GM19023 (cell line): ENCODE results near the gene FERMT1.
"Not testable (repeated sequence)": the region's sequence is repeated elsewhere in the genome, so short reads cannot be mapped to it uniquely, and the experiment has no call there.

Source experiments
- ATAC-seq: cut with Tn5 transposase; IDR thresholded peaks from one replicate; pipeline ENCODE4 v1.9.1; 2021; ENCODE audit warnings: mild to moderate bottlenecking, moderate library complexity; ENCODE audit not compliant: unreplicated experiment

Gene FERMT1

DNA sequence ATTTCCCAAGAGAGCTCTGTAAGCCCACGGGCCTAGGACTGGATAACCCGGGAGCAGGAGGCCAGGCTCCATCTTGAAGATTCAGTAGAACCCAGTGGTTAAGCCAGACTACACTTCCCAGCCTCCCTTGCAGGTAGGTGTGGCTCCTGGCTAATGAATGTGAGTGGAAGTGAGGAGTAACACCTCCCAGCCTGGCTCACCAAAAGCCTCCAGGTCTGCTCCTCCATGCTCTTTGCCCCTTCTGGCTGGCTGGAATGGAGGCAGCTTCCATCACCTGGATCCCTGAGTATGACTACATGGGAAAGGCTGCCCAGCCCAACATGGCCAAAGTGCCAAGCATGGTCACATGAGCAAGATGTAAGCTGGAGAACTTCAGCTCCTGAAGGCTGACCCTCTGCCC is 78.7 kb downstream of the FERMT1 start:
- no peak for ATAC-seq

DNA sequence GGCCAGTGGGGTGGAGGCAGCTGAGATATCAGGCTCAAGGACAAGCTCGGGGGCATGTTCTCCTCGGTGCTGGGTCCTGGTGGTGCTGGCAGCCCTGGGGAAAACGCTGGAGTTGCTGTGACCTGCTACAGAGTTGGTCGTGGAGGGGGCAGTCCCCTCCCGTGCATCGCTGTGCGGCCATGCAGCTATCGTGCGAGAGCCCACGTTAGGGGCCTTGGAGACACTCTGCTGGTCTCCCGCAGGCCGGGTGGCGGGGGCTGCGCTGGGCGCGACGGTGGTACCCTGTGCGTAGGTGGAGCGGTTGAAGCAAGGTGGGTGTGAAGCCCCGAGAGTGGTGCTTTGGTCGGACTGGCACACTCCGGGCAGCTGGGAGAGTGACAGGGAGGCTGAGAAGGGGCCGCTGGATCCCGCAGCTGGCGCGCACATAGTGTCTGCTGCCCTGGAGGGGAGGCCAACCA is 81.0 kb downstream of the FERMT1 start:
- no peak for ATAC-seq

DNA sequence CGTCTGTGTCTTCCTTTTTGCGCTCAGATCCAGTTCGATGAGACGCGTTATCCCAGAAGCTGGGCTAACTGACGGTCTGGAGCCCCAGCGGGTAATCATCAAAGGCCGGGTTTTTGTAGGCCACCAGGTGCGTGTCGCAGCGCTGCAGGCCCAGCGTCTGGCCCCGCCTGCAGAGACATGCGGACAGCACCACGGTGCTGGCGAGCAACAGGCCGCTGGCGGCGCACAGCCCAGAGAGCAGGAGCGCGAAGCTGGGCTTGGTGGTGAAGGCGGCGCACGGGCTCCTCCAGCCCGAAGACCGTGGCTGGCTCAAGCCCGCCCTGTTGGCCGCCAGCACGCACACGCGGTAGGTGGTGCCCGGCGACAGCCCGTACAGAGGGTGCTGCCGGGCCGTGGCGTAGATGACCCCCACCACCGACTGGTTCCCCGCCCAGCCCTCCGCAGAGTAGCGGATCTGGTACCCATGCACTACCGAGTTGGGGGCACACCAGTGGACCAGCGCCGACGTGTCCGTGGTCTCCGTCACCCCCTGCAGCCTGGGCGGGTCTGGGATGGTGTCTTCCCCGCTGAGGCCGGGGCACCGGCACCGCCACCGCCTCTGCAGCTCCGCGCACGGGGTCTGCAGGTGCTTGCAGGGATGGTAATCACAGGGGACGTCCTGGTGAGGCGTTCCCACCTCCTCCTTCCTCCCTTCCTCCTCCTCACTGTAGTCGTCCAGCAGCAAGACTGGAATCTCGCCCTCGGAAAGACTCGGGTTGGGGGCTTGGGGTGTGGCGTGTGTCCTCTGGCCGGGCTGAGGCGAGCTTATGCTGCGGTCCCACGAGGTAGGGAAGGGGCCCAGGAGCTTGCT is 81.6 kb downstream of the FERMT1 start:
- ATAC-seq: no peak

DNA sequence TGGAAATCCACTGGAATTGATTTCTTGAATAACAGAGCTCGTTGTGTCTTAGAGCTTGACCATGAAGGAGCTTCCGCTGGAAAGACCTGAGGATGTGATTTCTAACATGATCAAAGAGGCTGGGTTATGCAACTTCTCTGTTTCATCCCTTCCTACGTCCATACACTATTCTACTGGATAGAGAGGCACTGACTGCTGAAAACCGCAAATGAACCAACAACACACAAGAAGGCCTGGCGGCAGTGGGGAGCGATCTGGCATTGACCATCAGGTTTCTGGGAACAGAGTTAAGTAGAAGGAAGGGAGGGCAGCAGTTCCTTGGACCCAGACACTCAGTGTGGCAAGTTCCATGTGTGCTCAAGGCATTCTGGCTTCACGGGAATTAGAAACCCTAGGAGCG is 82.3 kb downstream of the FERMT1 start:
- no peak for ATAC-seq

DNA sequence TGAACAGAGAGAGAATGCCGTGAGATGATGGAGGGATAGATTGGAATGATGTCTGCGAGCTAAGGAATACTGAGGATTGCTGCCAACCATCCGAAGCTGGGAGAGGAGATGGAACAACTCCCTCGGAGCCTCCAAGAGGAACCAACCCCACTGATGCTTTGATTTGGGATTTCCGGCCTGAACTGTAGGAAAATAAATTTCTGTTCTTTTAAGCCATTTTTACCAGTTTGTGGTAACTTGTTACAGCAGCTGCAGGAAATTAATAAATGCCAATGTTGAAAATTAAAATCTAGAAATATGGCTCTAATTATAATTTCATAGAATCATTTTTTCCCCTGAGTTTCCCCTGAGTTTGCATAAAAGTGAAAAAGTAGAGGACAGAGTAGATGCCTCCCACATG is 83.1 kb downstream of the FERMT1 start:
- ATAC-seq: no peak

DNA sequence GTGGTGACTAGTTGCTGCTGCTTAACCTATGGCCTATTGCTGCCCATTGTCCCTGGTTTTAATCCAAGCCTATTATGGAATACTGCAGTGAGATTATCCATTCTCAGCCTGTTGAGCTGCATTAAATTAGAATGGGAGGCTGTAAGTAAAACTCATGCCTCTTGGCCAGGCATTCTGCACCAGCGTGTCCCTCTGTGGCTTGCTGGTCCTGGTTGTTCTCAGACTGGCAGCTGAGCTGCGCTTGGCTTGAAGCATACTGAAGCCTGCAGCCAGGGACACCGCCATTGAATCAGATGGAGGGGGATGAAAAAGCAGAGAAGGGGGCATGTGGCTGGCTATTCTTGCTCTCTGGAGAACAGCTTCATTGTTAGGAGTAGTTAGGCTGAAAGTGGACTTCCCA is 84.6 kb downstream of the FERMT1 start:
- no peak for ATAC-seq

DNA sequence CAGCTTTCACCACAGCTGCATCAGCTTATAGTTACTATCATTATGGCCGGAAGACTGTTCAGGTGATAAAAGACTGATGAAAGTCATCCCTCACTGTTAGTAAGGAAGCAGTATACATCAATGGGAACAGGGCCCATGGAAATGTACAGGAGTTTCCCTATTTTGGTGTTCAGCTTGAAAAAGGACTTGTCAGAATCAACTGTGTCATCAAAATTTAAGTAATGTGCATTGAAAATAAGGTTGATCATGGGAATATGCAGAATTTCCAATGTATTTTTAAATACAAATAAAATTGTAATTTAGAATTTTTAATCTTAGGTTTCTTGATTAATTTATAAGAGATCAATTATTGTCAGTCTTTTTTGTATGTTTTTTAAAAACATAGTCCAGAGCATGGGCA is 85.7 kb downstream of the FERMT1 start:
- no peak for ATAC-seq

DNA sequence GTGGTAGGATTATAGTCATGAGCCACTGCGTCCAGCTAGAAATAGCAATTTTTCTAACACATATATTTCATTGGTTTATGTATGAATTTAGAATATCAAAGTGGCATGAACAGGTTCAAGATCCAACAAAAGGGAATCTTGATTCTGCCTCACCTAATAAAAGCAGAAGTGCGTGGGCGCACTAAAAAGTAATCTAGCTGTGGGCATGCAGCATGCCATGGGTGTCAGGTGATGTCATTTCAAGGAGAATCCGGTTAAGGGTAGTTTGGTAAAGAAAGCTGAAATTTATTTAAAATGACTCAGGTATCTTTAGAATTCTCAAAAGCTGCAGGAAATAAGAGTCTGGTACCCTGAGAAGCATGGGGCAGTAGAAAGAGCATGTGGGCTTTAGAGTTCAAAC is 86.6 kb downstream of the FERMT1 start:
- ATAC-seq: no peak

DNA sequence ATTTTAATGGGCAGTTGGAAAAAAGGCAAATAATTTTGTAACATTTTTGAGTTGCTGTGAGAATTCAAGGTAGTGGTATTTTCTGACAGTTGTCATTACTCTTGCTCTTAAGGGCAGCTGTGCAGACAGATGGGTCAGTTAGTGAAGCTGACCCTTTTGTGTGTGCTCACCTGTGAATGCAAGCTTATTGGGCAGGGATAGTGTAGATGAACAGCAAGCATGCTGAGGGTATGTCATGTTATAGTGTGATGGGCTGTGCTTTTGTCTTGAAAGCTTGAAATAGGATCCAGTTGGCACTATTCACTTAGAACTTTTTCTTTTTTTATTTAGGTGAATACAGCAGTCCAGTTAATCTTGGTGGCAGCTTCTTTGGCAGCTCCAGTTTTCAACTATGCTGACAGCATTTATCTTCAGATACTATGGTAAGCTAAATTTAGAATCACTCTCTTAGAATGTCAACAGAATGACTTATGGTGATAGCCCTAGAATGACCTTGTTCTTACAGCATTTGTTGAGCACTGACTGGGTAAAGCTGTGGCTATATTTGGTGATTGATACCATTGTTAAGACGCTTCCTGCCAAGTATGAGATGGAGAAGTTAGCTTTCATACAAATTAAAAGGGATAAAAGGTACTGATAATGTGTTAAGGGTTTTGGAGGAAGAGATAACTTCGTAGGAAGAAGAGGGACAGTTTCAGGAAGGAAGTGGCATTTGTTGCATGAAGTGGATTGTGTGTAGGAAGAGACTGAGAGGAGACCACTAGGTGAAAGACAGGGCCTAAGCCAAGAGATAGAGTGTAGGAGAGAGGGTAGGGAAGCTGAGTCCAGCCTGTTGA is 88.5 kb downstream of the FERMT1 start:
- ATAC-seq: no peak

DNA sequence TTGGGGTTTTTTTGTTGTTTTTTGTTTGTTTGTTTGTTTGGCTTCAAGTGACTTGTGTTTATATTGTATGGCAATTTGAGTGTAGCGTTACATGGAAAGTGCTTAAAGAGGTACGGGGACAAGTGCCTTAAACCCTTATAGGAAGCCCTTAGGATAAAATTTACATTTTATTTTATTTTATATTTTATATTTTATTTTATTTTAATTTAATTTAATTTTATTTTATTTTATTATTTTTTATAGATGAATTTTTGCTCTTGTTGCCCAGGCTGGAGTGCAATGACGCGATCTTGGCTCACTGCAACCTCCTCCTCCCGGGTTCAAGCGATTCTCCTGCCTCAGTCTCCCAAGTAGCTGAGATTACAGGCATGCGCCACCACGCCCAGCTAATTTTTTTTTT is 89.9 kb downstream of the FERMT1 start:
- ATAC-seq: not testable (repeated sequence)

DNA sequence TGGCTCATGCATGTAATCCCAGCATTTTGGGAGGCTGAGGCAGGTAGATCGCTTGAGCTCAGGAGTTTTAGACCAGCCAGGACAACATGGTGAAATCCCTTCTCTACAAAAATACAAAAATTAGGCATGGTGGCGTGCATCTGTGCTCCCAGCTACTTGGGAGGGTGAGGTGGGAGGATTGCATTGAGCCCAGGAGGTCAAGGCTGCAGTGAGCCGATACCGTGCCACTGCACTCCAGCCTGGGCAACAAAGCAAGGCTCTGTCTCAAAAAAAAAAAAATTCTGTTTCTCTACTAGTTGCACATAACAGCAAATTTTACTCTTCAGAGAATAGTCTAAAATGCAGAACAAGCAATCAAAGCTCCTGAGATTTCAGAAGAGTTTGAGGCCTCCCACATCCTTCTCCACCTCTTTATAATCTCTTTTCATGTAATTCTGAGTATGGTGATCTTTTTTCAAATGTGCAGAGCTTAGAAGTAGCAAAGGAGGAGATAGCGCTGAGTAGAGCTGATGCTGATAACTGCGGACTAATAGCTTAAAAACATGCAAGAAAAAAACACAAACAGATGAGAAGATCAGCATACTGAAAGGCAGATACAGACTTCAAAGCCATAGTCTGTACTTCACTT is 92.3 kb downstream of the FERMT1 start:
- ATAC-seq: no peak

DNA sequence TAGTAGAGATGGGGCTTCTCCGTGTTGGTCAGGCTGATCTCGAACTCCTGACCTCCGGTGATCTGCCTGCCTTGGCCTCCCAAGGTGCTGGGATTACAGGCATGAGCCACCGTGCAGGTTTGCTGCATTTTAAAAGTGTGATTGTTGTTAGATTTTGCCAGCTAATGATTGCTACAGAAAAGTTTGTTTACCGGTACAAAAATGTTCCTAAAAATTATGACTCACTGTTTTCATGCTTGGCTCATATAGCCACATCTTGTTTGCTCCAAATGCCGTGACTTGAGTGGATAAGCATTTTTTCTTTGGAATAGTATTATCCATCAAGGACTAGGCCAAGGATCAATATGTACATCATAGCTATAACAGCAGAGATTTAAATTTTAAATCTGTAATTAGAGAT is 93.3 kb downstream of the FERMT1 start:
- no peak for ATAC-seq

DNA sequence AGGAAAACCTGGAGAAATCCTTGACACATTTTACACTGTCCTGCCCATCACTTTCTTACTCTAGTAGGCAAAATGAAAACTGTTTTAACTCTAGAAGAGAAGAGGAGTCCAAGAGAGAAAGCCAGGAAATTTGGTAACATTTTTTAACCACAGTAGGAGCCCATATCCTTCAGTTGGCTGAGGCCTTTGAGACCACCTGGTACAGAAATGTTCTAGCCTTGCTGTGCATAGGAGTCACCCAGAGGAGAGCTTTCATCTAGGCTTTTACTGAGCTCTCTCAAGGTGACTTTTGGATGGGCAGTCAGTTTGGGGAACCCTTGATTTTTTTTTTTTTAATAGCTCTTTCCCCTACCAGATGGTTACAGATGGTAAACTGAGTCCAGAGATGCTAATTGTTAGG is 94.0 kb downstream of the FERMT1 start:
- ATAC-seq: no peak

DNA sequence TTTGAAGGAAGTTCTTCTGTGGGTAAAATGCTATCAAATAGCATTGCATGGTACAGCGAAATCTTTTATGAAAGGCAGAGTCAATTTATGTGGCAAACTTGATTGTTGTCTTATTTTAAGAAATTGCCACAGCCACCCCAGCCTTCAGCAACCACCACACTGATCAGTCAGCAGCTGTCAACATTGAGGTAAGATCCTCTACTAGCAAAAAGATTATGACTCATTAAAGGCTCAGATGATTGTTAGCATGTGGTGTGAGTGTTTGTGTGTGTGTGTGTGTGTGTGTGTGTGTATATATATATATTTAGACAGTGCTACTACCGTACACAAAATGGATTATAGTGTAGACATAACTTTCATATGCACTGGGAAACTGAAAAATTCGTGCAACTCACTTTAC is 96.8 kb downstream of the FERMT1 start:
- no peak for ATAC-seq
